ENCODE measurements around the gene EFHC2.

Gene EFHC2

DNA sequence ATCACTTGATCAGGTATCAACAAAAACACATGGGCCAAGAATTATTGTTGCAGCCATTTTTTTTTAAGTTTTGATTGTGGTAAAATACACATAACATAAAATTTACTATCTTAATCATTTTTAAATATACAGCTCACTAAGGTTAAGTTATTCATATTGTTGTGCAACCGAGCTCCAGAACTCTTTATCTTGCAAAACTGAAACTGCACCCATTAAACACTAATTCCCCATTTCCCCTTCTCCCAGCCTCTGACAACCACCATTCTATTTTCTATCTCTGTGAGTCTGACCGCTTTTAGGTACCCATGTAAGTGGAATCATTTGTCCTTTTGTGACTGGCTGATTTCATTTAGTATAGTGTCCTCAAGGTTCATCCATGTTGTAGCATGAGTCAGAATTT lies 244.1 kb downstream of the EFHC2 start:
- Histone ChIP-seq H3K27ac (no peak overlapping the region), H3K4me3 (no peak overlapping the region)
- TF ChIP-seq, protein P1, sequence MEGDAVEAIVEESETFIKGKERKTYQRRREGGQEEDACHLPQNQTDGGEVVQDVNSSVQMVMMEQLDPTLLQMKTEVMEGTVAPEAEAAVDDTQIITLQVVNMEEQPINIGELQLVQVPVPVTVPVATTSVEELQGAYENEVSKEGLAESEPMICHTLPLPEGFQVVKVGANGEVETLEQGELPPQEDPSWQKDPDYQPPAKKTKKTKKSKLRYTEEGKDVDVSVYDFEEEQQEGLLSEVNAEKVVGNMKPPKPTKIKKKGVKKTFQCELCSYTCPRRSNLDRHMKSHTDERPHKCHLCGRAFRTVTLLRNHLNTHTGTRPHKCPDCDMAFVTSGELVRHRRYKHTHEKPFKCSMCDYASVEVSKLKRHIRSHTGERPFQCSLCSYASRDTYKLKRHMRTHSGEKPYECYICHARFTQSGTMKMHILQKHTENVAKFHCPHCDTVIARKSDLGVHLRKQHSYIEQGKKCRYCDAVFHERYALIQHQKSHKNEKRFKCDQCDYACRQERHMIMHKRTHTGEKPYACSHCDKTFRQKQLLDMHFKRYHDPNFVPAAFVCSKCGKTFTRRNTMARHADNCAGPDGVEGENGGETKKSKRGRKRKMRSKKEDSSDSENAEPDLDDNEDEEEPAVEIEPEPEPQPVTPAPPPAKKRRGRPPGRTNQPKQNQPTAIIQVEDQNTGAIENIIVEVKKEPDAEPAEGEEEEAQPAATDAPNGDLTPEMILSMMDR (IDR thresholded peaks at IDR 0.05): no peak
- DNase-seq (ENCODE audit: low spot score): no peak
